Inflammatory macrophage treated with lipopolysaccharide for 1 hour (primary cell): ENCODE data around the gene USP47.

Experiments
- DNase-seq, 2 donors: peaks; one replicate each; pipeline ENCODE4 v3.0.0-alpha.2; 2020 to 2022

USP47 gene

DNA sequence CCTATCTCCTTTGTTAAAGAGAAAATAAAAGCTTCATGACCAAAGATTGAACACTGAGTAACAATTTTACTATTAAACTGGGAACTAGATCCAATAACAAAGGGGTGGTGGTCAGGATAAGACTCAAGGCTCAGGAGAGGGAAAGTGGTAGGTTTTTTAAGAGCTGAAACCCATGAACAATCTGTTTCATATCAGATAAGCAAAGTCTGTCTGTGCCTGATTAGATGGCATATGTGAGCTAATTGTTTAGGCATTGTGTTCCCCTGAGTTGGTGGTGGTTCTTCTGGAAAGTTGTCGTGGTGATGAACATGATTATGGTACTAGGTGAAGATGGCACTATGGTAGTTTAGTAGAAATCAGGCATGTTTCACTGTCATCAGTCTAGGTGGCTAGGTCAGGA, 24.4 kb downstream of the USP47 start:
- no peak for DNase-seq

DNA sequence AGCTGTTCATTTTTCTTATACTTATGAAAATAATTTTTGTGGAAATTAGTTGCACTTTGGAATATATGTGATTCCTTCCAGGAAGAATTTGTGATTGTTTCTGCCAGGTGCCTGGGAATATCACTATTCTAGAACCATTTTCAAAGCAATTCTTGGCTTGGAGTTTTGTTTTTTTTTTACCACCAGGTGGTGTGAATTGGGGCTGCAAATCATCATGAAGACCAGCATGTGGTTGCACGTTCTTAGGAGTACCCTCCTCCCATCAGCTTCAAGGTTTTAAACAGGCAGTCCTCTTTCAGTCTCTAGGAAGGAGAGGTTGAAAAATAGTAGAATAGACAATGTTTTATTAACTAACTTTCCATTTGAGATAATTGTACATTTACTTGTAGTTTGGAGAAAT, 25.9 kb downstream of the USP47 start:
- DNase-seq, result no peak

GRCh38 chr11:11871991-11872401, 30.2 kb downstream of the USP47 start:
- DNase-seq, result no peak

- DNase-seq, result peak in 1 of 2 donors; percentile 16
Observed at GRCh38 chr11:11876458-11876857, 34.7 kb downstream of the USP47 start.

DNA sequence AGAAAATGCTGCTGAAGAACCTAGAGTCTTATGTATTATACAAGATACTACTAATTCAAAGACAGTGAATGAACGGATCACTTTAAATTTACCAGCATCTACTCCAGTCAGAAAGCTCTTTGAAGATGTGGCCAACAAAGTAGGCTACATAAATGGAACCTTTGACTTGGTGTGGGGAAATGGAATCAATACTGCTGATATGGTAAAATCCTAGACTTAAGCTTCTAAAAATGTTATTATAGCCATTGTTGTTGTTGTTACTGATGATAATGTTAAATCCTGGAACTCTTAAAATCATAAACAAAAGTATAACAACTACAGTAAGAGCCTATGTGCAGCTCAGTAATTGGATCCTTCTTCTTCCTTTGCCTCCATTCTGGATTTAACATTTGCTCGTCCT, 38.4 kb downstream of the USP47 start:
- no peak for DNase-seq

GRCh38 chr11:11882539-11882938, 40.8 kb downstream of the USP47 start:
- DNase-seq, result peak; percentile 33 to 47

GRCh38 chr11:11884351-11884750, 42.6 kb downstream of the USP47 start:
- DNase-seq, result no peak

DNA sequence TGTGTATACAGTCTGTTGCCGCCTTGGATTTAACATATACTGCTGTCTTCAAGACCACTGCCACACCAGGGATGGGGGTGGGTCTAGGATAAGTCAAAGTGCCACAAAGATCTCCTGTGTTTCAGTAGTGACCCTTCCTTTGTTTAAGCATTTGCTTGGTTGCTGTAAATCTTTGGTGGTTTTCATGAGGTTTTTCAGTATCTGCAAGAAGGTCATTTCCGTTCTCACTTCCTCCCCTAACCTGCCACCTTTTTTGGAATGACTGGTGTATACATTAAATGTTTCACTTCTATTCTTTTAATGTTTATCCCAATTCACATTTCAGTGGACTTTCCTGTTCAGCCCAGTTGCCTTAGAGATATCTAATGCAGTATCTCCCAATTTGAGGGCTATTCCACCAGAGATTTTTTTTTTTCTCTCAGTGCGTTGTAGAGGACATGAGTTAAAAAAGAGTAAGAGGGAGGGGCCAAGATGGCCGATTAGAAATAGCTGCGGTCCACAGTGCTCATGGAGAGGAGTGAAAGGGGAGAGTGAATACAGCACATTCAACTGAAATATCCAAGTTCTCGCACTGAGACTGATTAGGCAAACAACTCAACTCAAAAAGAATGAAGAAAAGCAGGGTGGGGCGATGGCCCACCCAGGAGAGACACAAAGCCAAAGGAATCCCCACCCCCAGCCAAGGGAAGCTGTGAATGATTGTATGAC, 43.2 kb downstream of the USP47 start:
- DNase-seq, result no peak

DNA sequence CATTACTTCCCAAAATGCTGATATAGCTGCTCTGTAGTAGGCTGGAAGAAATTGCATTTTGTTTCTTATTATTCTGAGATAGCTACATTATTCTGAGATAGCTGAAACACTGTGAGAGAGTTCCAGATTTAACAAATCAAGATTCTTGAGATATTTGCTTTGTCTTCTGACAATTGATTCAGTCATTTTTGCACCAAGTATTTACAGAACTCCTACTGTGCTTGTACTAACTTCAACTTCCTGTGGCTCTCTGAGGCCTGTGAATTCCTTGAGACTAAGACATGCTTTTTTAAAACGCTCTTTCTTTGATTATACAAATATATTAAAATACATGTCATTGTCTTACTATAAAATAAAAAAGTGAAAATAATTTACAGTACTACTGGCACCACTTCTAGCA, 52.7 kb downstream of the USP47 start:
- no peak for DNase-seq

GRCh38 chr11:11895672-11896071, 53.9 kb downstream of the USP47 start:
- DNase-seq, result no peak

- DNase-seq, result no peak
Observed at GRCh38 chr11:11898648-11899047, 56.9 kb downstream of the USP47 start.

DNA sequence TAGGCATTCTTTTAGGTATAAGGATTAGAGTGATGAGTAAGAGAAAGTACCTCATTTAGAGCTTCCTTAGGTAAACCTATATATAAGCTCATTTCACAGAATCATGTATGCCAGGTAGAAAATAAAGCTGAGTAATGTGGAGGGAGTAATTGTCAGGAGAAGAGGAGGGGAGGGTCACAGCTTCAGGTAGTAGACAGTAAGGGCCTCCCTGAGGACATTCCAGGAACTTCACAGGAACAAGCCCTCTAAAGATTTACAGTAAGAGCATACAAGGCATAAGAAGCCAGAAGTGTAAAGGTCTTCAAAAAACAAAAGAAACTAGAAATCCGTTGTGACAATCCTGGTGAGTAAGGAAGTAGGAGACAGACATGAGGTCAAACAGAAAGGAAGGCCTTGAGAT, 57.6 kb downstream of the USP47 start:
- no peak for DNase-seq

GRCh38 chr11:11901929-11902328, 60.2 kb downstream of the USP47 start:
- DNase-seq, result no peak

- DNase-seq, result no peak
Observed at GRCh38 chr11:11909727-11910126, 68.0 kb downstream of the USP47 start.

GRCh38 chr11:11910541-11910940, 68.8 kb downstream of the USP47 start:
- no peak for DNase-seq

GRCh38 chr11:11913395-11913794, 71.6 kb downstream of the USP47 start:
- no peak for DNase-seq

- no peak for DNase-seq
Observed at GRCh38 chr11:11915625-11916024, 73.9 kb downstream of the USP47 start.

GRCh38 chr11:11916981-11917399, 75.2 kb downstream of the USP47 start:
- DNase-seq, result no peak

DNA sequence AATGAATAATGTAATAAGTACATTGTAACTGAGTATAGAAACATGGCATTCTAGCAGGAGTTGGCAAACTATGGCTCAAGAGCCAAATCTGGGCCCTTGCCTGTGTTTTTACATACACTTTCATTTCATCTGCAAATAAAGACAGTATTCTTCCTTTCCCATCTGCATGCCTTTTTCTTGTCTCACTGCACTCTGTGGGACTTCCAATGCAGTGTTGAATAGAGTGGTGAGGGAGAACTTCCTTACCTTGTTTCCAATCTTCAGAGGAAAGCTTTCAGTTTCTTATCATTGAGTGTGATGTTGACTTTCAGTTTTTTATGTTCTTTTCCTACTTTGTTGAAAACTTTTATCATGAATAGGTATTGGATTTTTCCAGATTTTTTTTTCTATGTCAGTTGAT, 82.1 kb downstream of the USP47 start:
- no peak for DNase-seq

DNA sequence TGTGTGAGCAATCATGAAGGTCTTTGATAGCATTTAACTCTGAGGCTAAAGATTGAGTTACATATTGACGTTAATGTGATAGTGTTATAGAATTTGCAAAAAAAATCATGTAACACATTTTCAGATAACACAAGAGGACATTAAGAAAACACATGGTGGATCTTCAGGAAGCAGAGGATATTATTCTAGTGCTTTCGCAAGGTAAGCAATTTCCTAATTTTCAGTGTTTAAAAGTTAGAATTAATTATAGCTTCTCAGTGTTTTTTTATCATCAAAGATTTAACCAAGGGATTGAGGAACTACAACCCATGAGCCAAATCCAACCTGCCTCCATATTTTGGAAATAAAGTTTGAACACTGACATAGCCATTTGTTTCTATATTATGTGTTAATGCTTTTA, 88.1 kb downstream of the USP47 start:
- DNase-seq, result no peak

- DNase-seq, result peak; percentile 25 to 55
Observed at GRCh38 chr11:11931461-11932055, 89.8 kb downstream of the USP47 start.

- DNase-seq, result no peak
Observed at GRCh38 chr11:11935536-11935935, 93.8 kb downstream of the USP47 start.

- no peak for DNase-seq
Observed at GRCh38 chr11:11937433-11937832, 95.7 kb downstream of the USP47 start.

- no peak for DNase-seq
Observed at GRCh38 chr11:11937957-11938356, 96.2 kb downstream of the USP47 start.

- no peak for DNase-seq
Observed at GRCh38 chr11:11940551-11940950, 98.8 kb downstream of the USP47 start.
